Stomach (tissue), 4 donors: ENCODE measurements around the gene SPECC1.

Experiments
- POLR2A ChIP-seq, 4 donors: fragments of 450-650 bp; IDR thresholded peaks; one replicate each; pipeline ENCODE4 v1.6.1; 2016; ENCODE audit warnings: antibody characterized with exemption in 4 of 4, control low read depth in 2 of 4, mild to moderate bottlenecking in 1 of 4, moderate library complexity in 1 of 4
- TF ChIP-seq, protein P1 (sequence below), 7 experiments: fragments of 450-650 bp in 4 of 7; fragments of 200-600 bp in 3 of 7; sonication (generic) in 3 of 7; IDR thresholded peaks; one replicate each; pipeline ENCODE4 v1.5.1; 2016 to 2019; ENCODE audit warnings: antibody characterized with exemption in 7 of 7, control low read depth in 2 of 7, mild to moderate bottlenecking in 1 of 7

DNA sequence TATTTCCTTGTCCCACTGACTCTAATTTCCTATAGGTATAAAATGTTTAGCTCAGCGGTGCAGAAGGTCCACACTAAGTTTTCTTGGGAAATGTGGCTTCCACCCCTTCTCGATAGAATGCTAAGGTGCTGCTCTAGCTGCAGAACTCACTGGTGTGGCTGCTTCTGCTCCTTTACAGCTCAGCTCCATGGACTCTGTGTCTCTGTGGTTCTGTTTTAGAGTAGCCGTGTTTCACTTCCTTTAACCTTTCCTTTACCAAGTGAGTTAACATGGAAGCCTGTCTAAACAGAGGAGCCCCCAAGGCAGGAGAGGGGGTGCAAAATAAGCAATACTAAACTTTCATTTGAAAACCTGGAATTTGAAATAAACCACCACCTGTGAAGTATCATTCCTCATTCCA lies 65.3 kb downstream of the SPECC1 start:
- TF ChIP-seq, protein P1, sequence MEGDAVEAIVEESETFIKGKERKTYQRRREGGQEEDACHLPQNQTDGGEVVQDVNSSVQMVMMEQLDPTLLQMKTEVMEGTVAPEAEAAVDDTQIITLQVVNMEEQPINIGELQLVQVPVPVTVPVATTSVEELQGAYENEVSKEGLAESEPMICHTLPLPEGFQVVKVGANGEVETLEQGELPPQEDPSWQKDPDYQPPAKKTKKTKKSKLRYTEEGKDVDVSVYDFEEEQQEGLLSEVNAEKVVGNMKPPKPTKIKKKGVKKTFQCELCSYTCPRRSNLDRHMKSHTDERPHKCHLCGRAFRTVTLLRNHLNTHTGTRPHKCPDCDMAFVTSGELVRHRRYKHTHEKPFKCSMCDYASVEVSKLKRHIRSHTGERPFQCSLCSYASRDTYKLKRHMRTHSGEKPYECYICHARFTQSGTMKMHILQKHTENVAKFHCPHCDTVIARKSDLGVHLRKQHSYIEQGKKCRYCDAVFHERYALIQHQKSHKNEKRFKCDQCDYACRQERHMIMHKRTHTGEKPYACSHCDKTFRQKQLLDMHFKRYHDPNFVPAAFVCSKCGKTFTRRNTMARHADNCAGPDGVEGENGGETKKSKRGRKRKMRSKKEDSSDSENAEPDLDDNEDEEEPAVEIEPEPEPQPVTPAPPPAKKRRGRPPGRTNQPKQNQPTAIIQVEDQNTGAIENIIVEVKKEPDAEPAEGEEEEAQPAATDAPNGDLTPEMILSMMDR (IDR thresholded peaks at IDR 0.05) = no peak
- no peak for TF ChIP-seq POLR2A (IDR thresholded peaks at IDR 0.05)
